Astrocyte (in vitro differentiated cells and primary cell): Measurements from ENCODE around the gene ADAMTS6. TPM values are rescaled to one million over a fixed set of nuclear protein-coding genes. Genes with fewer than 3 reads are reported as not detected.

Experiments used
- DNase-seq: peaks from one replicate; pipeline ENCODE4 v3.0.0-alpha.2; 2010; ENCODE audit warnings: low read depth
- FAIRE-seq: peaks from 2 replicates; lab custom pipeline; 2011; peaks lifted over from hg19 to GRCh38; lab: Jason Lieb, UNC
- H2AFZ ChIP-seq: 2 replicates; pipeline ENCODE4 v1.6.0; 2012; ENCODE audit warnings: low read depth, low read length, inconsistent platforms
- H3K27ac ChIP-seq: 2 replicates; pipeline ENCODE4 v1.5.1; 2011; ENCODE audit warnings: low read depth, low read length, inconsistent platforms
- H3K27me3 ChIP-seq: 2 replicates; pipeline ENCODE4 v1.6.0; 2011; ENCODE audit warnings: low read length, inconsistent platforms; ENCODE audit not compliant: insufficient read depth
- H3K36me3 ChIP-seq: 2 replicates; pipeline ENCODE4 v1.5.1; 2011; ENCODE audit warnings: low read length, inconsistent platforms; ENCODE audit not compliant: insufficient read depth
- H3K4me1 ChIP-seq: 2 replicates; pipeline ENCODE4 v1.5.1; 2011; ENCODE audit warnings: low read length, inconsistent platforms; ENCODE audit not compliant: insufficient read depth
- H3K4me2 ChIP-seq: 2 replicates; pipeline ENCODE4 v1.6.0; 2012; ENCODE audit warnings: low read length, inconsistent platforms
- H3K4me3 ChIP-seq: 2 replicates; pipeline ENCODE4 v1.5.1; 2011; ENCODE audit warnings: low read depth, mild to moderate bottlenecking, low read length, inconsistent platforms; ENCODE audit not compliant: insufficient read depth
- H3K79me2 ChIP-seq: 2 replicates; pipeline ENCODE4 v1.6.0; 2012; ENCODE audit warnings: mild to moderate bottlenecking, low read length, inconsistent platforms; ENCODE audit not compliant: insufficient read depth
- H3K9ac ChIP-seq: 2 replicates; pipeline ENCODE4 v1.6.0; 2012; ENCODE audit warnings: mild to moderate bottlenecking, low read length, inconsistent platforms
- H3K9me3 ChIP-seq: 2 replicates; pipeline ENCODE4 v1.5.1; 2012; ENCODE audit warnings: low read depth, mild to moderate bottlenecking, low read length, inconsistent platforms; ENCODE audit not compliant: insufficient read depth
- H4K20me1 ChIP-seq: 2 replicates; pipeline ENCODE4 v1.6.0; 2012; ENCODE audit warnings: low read length, inconsistent platforms; ENCODE audit not compliant: insufficient read depth
- H3K27ac Mint-ChIP-seq: one replicate; pipeline ENCODE4 v1.8.0; 2021; ENCODE audit warnings: mild to moderate bottlenecking, mixed read lengths; ENCODE audit not compliant: unreplicated experiment
- H3K27me3 Mint-ChIP-seq: one replicate; pipeline ENCODE4 v1.8.0; 2021; ENCODE audit warnings: low read depth, mixed read lengths; ENCODE audit not compliant: unreplicated experiment
- H3K36me3 Mint-ChIP-seq: one replicate; pipeline ENCODE4 v1.8.0; 2021; ENCODE audit warnings: low read depth, mixed read lengths; ENCODE audit not compliant: unreplicated experiment
- H3K4me1 Mint-ChIP-seq: one replicate; pipeline ENCODE4 v1.8.0; 2021; ENCODE audit warnings: low read depth, mixed read lengths; ENCODE audit not compliant: unreplicated experiment
- H3K4me3 Mint-ChIP-seq: one replicate; pipeline ENCODE4 v1.8.0; 2021; ENCODE audit warnings: mild to moderate bottlenecking, moderate library complexity, mixed read lengths; ENCODE audit not compliant: unreplicated experiment
- H3K9me3 Mint-ChIP-seq: one replicate; pipeline ENCODE4 v1.8.0; 2021; ENCODE audit warnings: mild to moderate bottlenecking, mixed read lengths; ENCODE audit not compliant: unreplicated experiment
- CTCF ChIP-seq: IDR thresholded peaks from 2 replicates; pipeline ENCODE4 v1.5.1; 2011; ENCODE audit warnings: low read depth, mild to moderate bottlenecking, inconsistent platforms, low read length, moderate library complexity; ENCODE audit not compliant: insufficient read depth
- EZH2 ChIP-seq: IDR thresholded peaks from 2 replicates; pipeline ENCODE4 v1.6.1; 2012; ENCODE audit warnings: mild to moderate bottlenecking, low read length, inconsistent platforms; ENCODE audit not compliant: insufficient read depth
- total RNA-seq: library from RNA; stranded (reverse); gene quantifications from 2 replicates; pipeline ENCODE4 v1.2.1, GENCODE V29; 2021

The ADAMTS6 gene
- total RNA-seq, 1 donor from 2014 or later, result 27.7 TPM

- no peaks in the 10 kb centered on the region for H3K9me3 Mint-ChIP-seq
- Histone ChIP-seq H3K36me3 (peaks cover 18% of the 10 kb centered on the region), H3K9ac (peak overlapping the region; percentile 73), H3K27me3 (no peaks in the 10 kb centered on the region), H3K4me3 (no peak overlapping the region), H3K79me2 (no peaks in the 10 kb centered on the region), H2AFZ (no peak overlapping the region), H3K4me2 (peak overlapping the region; percentile 32), H3K9me3 (no peaks in the 10 kb centered on the region), H3K27ac (peak overlapping the region; percentile 96), H3K4me1 (peaks cover 11% of the 10 kb centered on the region), H4K20me1 (no peaks in the 10 kb centered on the region)
- FAIRE-seq (no peak), DNase-seq (peak; percentile 81)
- no peak for TF ChIP-seq CTCF
- TF ChIP-seq EZH2, result no peak
- no peaks in the 10 kb centered on the region for H3K27me3 Mint-ChIP-seq
- no peak overlapping the region for H3K4me3 Mint-ChIP-seq
- H3K4me1 Mint-ChIP-seq, result peaks cover 13% of the 10 kb centered on the region
- H3K27ac Mint-ChIP-seq, result peak overlapping the region; percentile 98
- H3K36me3 Mint-ChIP-seq, result peaks cover 26% of the 10 kb centered on the region
These were observed 308.6 kb downstream of the ADAMTS6 start for GRCh38 chr5:65173130-65173525.

DNA sequence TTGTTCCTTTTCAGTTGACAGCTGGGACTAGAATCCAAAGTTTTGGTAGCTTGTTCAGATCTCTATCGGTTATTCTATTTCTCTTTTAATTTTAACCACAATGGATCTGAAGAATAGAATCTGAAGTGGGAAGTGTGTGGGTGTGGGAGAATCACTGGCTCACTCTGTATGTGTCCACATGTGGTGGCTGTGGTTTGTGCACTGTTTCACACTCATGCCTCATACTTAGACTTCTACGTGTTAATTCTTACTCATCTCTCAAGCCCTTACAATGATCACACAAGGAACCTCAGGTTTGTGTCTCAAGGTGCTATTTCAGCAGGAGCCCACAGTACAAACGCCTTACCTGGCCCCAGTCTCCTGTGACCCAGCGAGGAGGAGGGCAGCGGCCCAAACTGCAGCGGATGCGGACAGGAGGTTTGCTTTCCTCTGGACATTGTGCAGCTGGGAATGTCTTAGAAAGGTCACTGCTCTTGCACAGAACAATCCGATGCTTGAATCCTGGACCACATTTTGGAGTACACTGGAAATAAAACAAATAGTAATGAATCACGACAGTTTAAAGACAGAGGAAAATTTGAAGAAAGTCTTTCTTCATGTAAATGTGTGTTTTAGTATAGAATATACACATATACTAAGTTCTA, 309.1 kb downstream of the ADAMTS6 start:
- Histone ChIP-seq H3K9ac (peak overlapping the region; percentile 73), H3K27me3 (no peaks in the 10 kb centered on the region), H3K79me2 (no peaks in the 10 kb centered on the region), H3K36me3 (peaks cover 18% of the 10 kb centered on the region), H2AFZ (no peak overlapping the region), H3K4me2 (peak overlapping the region; percentile 32), H3K4me3 (no peak overlapping the region), H4K20me1 (no peaks in the 10 kb centered on the region), H3K27ac (peak overlapping the region; percentile 96), H3K4me1 (peaks cover 11% of the 10 kb centered on the region), H3K9me3 (no peaks in the 10 kb centered on the region)
- DNase-seq, result peak; percentile 100
- peak; percentile 66 for FAIRE-seq
- peak overlapping the region; percentile 57 for H3K4me3 Mint-ChIP-seq
- H3K4me1 Mint-ChIP-seq, result peaks cover 13% of the 10 kb centered on the region
- no peaks in the 10 kb centered on the region for H3K27me3 Mint-ChIP-seq
- H3K36me3 Mint-ChIP-seq, result peaks cover 26% of the 10 kb centered on the region
- peak overlapping the region; percentile 98 for H3K27ac Mint-ChIP-seq
- TF ChIP-seq EZH2 (no peak), CTCF (no peak)
- no peaks in the 10 kb centered on the region for H3K9me3 Mint-ChIP-seq

- no peaks in the 10 kb centered on the region for H3K9me3 ChIP-seq
- peaks cover 18% of the 10 kb centered on the region for H3K36me3 ChIP-seq
- no peak for TF ChIP-seq CTCF
- TF ChIP-seq EZH2, result no peak
- H3K27ac ChIP-seq, result peak overlapping the region; percentile 96
- no peak overlapping the region for H3K9ac ChIP-seq
- Mint-ChIP-seq H3K9me3 (no peaks in the 10 kb centered on the region), H3K4me1 (peaks cover 13% of the 10 kb centered on the region), H3K36me3 (peaks cover 21% of the 10 kb centered on the region), H3K27me3 (no peaks in the 10 kb centered on the region), H3K4me3 (no peak overlapping the region), H3K27ac (no peak overlapping the region)
- H2AFZ ChIP-seq, result no peak overlapping the region
- H3K4me3 ChIP-seq, result no peak overlapping the region
- no peak overlapping the region for H3K4me2 ChIP-seq
- FAIRE-seq, result no peak
- H3K27me3 ChIP-seq, result no peaks in the 10 kb centered on the region
- no peaks in the 10 kb centered on the region for H3K79me2 ChIP-seq
- no peak for DNase-seq
- H3K4me1 ChIP-seq, result peaks cover 11% of the 10 kb centered on the region
- H4K20me1 ChIP-seq, result no peaks in the 10 kb centered on the region
These were observed 310.1 kb downstream of the ADAMTS6 start for GRCh38 chr5:65171645-65172044.
